Tongue (tissue), 2 donors: ENCODE measurements around the gene ASXL2. TPM values are rescaled to one million over a fixed set of nuclear protein-coding genes. Genes with fewer than 3 reads are reported as not detected.
"Not testable (repeated sequence)": the region's sequence is repeated elsewhere in the genome, so short reads cannot be mapped to it uniquely, and the experiment has no call there.

ENCODE experiments used
- DNase-seq: peaks from one replicate; pipeline ENCODE4 v3.0.0-alpha.2; 2015
- total RNA-seq: library from RNA; depleted of rRNA; stranded (reverse); fragments of >200 nt; gene quantifications from one replicate; pipeline ENCODE4 v1.2.3, GENCODE V29; 2014

ASXL2 gene
- total RNA-seq, 1 donor from 2014 or later = 12.2 TPM

DNA sequence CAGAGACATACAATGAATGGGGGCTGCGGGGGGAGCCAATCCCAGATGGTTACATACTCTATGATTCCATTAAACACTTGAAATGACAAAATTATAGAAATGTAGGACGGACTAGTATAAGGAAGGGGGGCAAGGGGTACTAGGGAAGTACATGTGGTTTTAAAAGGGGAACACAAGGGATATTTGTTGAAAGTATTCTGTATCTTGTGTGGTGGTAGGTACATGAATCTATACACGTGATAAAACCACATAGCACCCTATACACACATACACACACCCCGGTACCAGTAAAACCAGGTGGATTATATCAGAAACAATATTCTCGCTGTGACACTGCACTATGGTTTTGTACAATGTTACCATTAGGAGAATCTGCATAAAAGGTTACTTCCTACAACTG, 45.4 kb downstream of the ASXL2 start:
- no peak for DNase-seq

DNA sequence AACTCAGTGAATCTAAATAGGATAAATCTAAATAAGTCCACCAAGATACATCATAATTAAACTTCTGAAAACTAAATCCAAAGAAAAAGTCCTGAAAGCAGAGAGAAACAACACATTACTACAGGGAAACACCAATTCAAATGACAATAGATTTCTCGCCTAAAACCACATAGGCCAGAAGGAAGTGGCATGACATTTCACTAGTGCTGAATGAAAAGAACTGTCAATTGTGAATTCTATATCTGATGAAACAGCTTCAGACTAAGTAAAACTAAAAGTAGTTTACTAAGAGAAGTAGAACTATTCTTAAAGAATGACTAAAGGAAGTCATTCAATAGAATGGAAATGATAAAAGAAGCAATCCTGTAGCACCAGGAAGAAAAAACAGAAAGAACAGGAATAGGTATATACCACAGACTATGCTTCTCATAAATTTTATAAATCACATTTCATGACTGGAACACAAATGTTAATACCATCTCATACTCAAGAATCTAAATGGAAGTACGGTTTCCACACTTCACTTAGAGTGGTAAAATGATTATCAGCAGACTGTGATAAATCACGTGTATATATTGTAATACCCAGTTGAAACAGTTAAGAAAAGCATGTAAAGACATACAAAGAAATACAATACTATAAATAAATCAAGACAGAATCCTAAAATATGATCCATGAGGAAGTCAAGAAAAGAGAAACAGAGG, 46.4 kb downstream of the ASXL2 start:
- DNase-seq = no peak

DNA sequence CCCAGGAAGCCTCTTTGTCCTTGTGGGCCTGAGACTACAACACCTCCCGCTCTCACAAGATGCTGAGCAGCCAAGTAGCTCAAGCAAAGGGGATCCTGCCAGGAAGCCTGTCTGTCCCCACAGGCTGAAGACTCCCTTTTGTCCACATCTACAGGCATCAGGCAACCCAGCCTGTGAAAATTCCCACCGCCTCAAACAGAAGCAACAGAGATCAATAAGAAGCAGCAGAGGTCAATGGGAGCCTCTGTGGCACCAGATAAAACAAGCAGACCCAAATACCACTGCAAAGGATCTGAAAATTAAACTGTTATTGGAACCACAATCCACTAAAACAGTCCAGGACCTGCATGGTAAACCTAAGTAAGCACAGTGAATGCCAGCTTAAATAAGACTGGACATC, 48.5 kb downstream of the ASXL2 start:
- no peak for DNase-seq

DNA sequence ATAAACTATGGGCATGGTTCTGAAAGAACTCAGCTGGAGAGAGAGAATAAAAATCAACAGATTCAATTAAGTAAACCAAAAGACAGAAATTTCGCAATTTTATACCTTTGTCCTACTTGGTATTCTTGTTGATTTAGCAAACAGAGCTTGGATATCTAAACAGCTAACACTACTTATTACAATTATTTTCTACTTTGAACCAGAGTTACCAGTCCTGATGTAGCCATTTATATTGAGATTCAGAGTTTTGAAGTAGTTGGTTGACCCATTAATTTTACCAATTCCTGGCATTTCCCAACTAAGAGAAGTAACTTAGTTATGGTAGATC, 48.9 kb downstream of the ASXL2 start:
- no peak for DNase-seq

DNA sequence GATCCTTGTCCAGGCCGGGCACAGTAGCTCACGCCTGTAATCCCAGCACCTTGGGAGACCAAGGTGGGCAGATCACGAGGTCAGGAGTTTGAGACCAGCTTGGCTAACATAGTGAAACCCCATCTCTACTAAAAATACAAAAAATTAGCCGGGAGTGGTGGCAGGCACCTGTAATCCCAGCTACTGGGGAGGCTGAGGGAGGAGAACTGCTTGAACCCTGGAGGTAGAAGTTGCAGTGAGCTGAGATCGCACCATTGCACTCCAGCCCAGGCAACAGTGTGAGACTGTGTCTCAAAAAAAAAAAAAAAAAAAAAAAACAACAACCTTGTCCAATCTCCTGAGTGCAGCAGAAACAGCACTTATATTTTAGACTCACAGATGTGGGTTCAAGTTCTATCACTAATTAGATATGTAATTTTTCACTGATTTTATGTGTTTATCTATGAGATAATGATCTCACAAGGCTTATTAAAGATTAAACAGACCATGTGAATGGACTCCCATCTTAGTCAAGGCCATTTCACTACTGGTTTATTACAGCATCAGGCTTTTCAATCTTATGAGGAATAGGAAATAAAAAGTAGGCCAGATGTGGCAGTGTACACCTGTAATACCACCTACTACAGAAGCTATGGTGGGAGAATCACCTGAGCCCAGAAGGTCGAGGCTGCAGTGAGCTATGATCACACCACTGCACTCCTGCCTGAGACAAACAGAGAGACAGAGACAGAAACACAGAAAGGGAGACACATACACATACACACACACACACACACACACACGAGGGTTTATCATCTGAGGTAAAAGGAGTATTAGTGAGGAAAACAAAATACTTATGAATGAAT, 49.5 kb downstream of the ASXL2 start:
- DNase-seq = not testable (repeated sequence)

DNA sequence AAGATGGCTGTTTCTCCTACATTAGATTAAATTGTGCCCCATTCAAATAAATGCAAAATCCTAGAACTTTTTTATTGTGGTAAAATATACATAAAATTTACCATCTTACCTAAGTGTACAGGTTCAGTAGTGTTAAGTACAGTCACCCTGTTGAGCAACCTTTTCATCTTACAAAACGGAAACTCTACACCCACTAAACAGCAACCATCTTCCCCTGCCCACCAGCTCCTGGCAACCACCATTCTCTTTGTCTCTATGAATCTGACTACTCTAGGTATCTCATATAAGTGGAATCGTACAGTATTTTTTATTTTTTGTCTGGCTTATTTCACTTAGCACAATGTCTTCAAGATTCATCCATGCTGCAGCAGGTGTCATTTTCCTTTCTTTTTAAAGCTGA, 53.0 kb downstream of the ASXL2 start:
- no peak for DNase-seq

DNA sequence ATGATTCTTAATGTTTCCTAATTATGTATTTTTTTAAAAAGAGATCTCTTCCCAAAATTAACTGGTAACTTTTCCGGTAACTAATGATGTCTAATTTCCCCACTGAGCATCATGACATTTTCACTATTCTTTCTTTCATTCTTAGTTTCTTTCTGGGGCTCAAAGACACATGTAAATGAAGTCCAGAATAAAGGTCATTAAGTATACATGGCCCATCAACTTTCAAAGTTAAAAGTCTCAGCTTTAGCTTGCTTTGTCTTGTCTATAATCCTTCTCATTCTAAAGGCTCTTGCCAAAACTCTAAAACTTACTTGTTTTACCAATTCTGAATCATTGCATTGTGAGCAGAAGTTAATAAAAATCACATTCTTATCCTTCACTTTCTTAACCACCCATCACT, 53.6 kb downstream of the ASXL2 start:
- DNase-seq = no peak

DNA sequence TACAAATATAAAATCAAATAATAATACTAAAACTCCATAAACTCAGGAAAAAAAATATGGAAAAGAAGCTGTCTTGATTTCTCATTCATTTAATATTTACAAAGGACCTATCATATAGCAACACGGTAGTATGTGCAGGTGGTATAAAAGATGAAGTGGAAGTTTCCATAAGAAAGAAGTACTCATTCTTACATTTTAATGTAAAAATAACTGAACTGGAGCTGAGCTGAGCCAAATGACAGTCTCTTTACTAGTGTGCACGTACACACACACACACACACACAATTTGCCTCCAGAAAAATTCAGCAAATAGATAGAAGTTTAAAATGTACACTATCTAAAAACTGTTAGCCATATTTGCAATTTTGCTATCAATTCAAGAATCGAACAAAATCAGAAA, 54.1 kb downstream of the ASXL2 start:
- DNase-seq = no peak

DNA sequence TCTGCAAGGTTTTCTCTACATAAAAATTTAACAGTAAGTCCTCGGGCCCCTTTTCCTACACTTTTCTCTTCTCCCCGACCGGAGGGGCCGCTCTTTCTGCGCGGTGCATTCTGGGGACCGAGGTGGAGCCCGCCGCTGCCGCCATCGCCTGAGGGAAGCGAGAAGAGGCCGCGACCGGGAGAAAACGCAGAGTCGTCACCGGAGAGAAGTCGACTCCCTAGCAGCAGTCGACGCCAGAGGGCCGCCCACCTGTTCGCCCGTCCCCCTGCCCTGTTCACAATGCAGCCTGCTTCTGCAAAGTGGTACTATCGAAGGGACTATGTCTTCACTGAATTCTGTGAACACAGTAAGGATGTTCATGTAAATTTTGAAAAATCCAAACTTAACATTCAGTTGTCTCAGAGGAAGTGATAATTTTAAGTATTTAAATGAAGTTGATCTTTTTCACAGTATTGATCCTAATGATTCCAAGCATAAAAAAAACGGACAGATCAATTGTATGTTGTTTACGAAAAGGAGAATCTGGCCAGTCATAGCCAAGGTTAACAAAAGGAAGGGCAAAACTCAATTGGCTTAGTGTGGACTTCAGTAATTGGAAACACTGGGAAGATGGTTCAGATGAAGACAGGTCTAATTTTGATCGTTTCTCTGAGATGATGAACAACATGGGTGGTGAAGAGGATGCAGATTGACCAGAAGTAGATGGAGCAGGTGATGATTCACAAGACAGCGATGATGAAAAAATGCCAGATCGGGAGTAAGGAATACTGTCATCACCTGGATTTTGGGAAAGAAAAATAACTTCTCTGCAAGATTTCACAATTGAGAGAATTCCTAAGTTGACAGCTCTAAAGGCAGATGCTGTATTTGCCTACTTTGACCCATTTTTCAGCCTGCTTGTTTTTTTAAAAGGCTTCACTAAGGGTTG, 55.8 kb downstream of the ASXL2 start:
- peak; percentile 77 for DNase-seq

DNA sequence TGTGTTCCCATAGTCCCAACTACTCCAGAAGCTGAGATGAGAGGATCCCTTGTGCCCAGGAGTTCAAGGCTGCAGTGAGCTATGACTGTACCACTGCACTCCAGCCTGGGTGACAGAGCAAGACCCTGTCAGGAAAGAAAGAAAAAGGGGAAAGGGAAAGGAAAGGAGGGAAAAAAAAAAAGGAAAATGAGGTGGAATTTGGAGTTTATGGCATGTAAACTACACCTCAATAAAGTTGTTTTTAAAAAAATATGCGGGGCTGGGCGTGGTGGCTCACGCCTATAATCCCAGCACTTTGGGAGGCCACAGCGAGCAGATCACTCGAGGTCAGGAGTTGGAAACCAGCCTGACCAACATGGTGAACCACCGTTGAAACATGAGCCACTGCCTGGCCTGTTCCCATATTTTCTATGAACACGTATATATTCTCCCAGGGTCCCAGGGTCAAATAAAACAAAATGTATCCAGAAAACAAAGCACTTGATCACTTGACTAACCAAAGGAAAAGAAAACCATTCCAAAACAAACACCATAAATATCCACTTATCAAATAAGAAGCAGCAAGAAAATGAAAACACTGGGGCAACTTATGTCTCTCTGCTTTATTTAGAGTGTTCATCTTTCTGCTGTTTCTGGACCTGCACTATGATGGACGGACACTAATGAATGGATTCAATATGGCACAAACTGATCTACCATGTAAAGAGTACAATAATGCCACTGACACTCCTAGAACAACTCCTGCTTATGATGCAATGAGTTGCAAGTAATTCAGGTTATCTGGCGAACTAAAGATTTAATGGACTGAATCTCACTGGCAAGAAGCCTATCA, 56.8 kb downstream of the ASXL2 start:
- DNase-seq = no peak

DNA sequence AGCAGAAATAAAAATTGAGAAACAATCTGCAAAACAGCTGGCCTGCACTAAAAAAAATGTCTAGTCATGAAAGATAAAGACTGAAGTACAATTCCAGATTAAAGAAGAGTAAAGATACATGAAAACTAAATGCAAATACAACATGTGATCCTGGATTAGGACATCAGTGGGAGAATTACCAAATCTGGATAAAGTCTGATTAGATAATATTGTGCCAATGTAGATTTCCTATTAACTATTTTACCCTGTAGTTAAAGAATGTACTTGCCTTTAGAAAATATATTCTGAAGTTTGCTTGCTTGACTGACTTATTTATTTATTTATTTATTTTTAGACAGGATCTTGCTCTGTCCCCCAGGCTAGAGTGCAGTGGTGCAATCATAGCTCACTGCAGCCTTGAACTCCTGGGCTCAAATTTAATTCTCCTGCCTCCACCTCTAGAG, 58.7 kb downstream of the ASXL2 start:
- no peak for DNase-seq

DNA sequence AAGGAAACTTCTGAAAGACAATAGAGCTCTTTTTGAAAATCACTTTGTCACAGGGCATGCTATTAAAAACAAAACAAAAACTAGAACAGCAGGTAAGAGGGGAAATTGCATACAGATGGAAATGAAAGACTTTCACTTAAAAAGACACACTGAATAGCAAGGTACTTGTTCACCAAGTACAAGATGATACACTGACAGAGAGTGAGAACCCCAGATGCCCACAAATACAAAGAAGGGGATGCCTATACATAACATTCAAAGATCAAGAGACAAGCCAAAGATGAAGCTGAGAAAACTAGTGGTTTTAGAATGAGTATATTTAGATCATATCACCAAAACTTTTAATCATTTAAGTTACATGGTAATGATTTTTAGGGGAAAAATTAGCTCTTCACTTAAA, 60.7 kb downstream of the ASXL2 start:
- DNase-seq = no peak

DNA sequence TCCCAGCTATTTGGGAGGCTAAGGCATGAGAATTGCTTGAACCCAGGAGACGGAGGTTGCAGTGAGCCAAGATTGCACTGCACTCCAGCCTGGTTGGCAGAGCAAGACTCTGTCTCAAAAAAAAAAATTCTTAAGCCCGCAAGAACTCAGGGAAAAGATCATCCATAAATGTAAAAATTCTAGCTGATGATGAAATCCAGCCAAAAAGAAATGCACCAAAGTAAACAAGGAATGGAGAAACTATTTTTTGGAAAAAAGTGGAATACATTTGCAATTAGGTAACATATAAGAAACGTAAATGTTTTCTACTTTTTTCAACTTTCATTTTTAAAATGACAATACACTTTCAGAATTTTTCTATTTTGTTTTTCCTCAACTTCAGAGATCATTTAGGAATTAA, 61.3 kb downstream of the ASXL2 start:
- DNase-seq = no peak

DNA sequence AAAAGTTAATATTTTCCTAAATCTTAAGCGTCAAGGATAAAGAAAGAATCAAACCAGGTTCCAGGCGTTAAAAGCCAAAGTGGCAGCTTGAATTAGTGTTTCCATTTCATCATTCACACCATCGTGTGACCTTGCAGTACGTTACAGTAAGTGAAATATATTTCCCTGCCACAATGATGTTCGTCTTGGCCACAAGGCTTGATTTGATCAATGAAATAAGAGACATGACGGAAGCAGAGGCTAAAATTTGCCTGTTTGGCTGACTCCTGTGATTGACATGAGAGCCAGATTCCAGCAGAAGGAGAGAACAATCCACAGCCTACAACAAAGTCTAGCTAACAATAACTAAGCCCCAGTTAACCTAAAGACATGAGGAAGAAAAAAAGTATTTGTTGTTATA, 62.0 kb downstream of the ASXL2 start:
- no peak for DNase-seq

DNA sequence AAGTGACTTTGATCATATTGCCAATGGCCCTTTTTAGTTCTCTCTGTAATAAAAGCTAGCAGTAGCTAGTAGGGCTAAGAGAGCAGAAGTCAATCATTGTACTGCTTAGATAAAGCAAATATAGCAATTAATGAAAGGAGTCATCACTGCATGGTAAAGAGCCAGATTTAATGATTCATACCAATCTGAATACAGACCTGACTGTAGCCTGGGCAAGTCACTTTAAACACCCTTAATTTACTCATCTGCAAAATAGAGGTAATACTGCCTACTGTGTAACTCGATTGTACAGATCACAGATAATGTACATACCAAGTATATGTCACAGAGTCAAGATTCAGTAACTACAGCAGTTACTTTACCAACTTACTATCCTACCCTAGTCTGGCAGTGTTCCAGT, 63.6 kb downstream of the ASXL2 start:
- DNase-seq = no peak

DNA sequence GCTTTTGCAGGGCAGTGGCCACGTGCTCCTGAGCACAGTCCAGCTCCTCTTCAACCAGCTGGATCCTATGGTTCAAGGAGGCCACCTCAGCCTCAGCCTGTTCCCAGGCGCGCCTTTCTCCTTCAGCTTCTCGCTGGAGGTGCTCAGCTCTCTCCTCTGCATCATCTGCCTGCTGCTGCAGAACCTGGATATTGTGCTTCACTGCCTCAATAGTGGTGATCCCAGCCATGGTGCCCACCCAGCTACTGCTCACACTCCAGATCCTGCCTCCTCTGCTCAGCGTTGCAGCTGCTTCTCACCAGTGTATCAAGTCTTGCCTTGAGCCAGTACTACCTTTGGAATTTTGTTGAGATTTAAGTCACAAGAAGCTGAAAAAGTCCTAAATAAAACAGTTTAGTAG, 67.9 kb downstream of the ASXL2 start:
- DNase-seq = no peak

DNA sequence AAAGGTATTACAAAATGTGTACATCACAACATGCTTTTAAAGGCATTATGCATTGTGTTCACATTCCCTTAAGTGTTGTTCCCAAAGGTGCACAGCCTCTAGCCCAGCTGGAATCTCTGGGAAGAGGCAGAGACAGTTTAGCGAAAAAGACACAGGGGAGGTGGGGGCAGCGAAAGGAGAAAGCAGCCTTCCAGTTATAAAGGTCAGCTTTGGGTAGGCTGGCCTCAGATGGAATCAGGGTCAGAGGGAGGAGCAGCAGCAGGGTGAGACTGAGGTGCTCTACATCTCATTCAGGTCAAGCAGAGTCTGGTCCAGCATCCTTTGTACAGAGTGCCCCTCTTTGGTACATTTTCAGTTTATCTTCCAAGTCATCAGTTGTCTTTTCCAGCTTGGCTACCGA, 68.6 kb downstream of the ASXL2 start:
- DNase-seq = no peak

DNA sequence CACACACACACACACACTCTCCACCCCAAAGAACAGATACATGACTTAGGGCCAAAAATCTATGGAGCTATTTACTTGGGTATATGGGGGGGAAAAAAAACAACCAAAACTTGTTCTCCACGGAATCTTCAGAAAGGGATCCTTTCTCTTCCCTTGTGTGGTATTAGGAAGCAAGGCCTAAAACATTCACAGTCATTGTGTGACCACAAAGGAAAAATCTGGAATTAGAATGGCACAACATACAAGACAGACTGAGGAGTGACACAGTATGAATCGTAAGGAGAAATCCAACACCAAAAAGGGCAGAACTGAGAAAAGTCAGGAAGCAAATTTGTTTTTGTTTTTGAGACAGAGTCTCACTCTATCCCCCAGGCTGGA, 70.3 kb downstream of the ASXL2 start:
- no peak for DNase-seq

DNA sequence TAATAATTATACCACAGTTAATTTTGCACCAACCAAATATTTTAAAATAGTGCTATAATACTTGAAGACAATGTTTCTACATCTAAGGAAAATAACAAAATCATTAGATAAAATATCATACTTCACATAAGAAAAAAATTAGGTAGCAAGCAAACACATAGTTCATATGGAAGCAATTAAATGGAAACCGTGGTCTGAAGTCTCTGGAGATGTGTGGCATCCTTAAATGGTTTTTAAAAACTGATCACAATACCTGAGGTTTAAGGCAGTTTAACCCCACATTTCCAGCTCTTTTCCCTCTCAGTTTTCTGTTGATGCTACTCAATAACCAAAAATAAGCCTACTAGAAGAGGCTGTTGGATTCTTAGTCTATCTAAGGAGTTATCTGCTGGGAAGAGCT, 71.3 kb downstream of the ASXL2 start:
- no peak for DNase-seq

DNA sequence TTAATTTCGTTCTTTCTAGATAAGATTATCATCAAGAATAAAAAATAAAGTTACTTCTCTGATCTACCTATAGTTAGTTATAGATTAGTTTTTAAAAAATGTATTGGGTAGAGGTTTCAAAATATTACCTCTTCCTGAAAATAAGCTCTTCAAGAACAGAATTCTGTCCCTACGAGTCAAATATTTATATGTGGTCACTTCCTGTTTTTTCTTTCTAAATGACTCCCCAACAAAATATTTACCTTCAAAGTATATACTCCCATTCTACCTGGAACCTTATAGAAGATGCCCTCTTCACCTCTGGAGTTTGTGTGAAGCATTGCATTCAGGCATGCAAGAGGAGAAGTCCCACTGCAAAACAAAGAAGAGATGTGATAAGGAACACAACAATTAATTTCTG, 72.3 kb downstream of the ASXL2 start:
- no peak for DNase-seq

DNA sequence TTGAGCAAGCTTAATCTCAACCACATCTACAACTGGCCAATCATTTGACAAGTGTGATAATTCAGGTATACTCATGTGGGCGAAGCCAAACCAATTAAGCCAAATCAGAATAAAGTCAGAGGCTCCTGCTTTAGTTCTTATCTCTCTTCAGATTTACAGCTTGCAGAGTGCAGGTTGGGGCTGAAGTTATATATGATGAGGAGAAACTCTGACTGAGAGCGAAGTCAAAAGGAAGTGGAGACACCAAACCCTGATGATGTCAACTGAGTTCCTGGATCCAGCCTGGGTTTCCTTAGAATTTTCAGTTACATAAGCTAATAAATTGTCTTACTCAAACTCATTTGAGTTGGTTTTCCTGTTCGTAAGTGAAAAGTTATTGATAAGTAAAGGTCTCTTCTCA, 73.9 kb downstream of the ASXL2 start:
- no peak for DNase-seq

DNA sequence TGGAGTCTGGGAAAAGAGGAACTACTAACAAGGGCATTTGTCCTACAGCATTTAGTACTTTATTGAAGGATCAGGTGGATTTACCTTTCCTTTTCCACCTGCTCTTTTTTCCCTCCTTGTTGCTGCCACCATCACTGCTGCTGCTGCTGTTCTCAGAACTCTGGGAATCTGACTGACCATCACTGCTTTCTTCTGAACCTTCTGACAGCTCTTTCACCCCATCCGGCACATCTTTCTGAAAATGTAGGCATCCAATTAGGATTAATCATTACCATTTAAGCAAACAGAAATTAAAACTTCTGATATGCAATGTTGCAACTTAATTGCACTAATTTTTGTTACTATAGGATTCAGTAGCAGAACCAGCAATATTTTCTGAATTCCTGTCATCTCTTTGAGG, 79.0 kb downstream of the ASXL2 start:
- no peak for DNase-seq
